Measurements from ENCODE around the gene PRADC1. TPM values are rescaled to one million over a fixed set of nuclear protein-coding genes. Genes with fewer than 3 reads are reported as not detected.
"Not testable (repeated sequence)": the region's sequence is repeated elsewhere in the genome, so short reads cannot be mapped to it uniquely, and the experiment has no call there.

PRADC1 gene
- 32.3 and 35.3 TPM in 2 replicates for total RNA-seq (2014; rRNA removed; shearing (Covaris generic))

- peak; percentile 99 for DNase-seq (ENCODE audit: low read depth)
Observed at GRCh38 chr2:73233154-73233931, at the start of gene PRADC1. Gene PRADC1, minus strand, starts transcription at chr2:73233239. Its CDS starts 79 bp downstream, at chr2:73233160.

DNA sequence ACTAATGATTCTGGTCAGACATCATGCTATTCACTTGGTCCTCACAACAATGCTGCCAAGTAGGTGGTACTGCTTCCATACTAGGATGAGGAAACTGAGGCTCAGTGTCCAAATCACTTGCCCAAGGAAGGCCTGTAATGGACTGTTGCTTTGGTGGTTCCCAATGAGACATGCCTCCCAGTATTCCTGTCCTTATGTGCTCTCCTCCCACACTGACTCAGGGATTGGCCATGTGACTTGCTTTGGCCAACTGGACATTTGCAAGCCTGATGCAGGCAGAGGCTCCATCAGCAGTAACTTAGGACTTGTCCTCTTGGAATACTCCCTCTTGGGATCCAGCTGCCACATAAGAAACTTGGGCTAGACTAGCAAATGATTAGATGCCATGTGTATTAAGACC lies 48.2 kb upstream of the PRADC1 start:
- peak; percentile 12 for DNase-seq (ENCODE audit: low read depth)

GRCh38 chr2:73279852-73280251 lies 46.8 kb upstream of the PRADC1 start:
- DNase-seq (ENCODE audit: low read depth) = no peak

GRCh38 chr2:73272270-73272669 lies 39.2 kb upstream of the PRADC1 start:
- no peak for DNase-seq (ENCODE audit: low read depth)

DNA sequence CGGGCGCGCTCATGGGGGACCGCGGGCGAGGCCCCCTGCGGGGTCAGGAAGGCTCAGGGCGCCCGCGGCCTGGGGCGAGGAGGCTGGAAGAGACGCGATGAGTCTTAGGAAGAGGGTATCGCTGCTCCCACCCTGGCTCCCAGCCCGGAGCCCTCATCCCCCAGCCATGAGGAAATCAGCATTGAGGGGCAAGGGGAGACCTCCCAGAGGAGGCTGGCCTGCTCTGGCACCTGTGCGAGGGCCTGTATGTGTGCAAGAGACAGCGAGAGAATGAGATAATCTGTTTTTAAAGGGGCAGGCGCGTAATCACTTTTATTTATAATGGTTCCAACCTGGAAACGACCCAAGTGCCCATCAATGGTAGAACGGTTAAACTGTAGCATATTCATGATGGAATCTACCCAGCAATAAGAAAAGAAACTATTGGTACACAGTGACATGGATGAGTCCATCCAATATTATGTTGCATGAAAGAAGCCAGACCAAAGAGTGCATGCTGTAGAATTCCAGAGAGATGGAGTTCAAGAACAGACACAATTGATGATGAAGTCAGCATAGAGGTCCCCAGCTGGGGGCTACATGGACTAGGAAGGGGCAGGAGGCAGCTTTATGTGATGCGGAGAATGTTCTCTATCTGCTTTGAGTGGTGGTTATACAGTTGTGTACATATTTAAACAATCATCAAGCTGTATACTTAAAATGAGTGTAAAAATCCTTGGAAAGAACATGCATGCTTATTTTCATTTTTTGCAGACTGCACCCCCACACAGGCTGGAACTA lies 36.8 kb upstream of the PRADC1 start:
- DNase-seq (ENCODE audit: low read depth) = no peak

DNA sequence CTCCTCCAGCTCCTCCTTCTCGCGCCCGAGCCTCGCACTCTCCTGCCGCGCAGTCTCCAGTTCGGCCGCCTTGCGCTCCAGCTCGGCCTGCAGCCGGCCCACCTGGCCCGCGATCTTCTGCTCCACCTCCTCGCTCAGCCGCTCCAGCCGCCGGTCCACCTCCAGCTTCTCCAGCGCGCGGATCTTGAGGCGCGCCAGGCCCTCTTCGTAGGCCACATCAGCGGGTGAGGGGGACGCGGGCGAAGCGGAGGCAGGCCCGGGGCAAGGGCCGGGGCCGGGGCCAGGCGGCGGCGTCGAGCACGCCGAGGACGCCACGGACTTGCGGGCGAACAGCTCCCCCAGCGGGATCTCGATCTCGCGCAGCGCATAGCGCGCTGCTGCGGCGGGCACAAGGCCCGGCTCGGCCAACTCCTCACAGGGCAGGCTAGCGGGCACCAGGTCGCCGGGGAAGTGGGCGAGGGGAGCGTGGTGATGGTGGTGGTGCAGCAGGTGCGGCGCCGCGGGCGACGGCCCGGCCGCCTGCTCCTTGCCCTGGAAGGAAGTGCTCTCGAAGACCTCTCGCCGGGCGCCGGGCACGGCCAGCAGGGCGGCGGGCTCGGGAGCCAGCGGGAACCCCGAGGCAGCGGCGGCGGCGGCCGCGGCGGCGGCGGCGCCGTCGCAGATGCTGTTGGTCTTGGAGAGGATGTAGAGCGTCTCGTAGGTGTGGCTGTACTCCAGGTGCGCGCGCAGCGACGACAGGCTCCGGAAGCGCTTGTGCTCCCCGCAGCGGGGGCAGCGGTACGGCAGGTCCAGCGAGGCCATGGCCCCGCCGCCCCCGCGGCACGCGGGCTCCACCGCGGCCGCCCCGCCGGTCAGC lies 36.0 kb upstream of the PRADC1 start:
- DNase-seq (ENCODE audit: low read depth) = no peak

GRCh38 chr2:73268366-73268829 lies 35.4 kb upstream of the PRADC1 start:
- no peak for DNase-seq (ENCODE audit: low read depth)

DNA sequence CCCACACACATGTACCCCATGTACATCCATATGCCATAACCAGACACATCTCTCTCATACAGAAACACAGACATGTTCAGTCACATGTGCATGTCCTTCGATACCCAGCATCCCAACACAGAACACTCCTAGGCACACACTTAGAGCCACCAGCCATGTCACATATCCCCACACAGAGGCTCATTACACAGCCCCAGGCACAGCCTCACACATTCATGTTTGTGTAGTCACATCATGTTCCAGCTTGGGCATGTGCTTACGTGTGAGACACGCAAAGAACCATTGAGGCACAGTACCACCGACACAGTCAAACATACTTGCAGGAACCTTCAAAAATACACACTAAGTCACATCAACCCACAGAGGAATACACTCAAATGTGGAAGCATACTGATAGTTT lies 34.0 kb upstream of the PRADC1 start:
- no peak for DNase-seq (ENCODE audit: low read depth)

DNA sequence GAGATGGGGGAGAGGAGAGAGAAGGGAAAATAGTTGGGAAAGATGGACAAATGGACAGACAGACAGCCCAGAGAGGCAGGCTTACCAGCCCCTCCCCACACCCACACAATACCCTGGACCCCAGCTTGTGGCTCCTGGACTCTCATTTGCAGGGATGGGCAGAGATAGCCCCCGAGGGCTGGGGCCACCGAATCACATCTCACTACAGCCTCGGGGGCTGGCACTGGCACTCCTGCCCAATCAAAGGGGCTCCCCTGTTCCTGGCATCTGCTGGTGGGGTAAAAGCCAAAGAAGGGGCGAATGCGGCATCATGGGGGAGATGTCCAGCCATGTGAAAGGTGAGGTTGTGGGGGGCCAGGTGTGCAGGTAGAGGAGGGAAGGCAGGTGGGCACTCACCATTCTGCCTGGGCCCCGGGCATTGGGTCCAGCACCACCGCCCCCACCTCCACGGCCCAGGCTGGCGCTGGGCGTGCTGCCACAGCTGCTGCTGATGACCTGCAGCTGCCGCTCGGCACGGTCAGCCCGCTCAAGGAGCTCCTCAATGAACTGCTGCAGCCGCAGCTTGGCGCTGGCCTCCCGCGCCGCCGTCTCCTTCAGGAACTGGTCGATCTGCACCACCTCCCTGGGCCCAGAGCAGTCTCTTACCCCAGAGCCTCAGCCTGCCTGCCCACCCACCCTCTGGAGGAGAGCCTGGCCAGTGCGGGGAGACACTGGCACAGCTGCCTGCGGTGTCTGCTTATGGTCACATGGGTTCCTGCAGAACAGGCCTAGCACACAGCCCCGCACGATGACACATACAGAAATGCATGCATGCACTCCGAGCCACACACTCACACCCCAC lies 33.2 kb upstream of the PRADC1 start:
- DNase-seq (ENCODE audit: low read depth) = no peak

GRCh38 chr2:73265298-73266060 lies 32.4 kb upstream of the PRADC1 start:
- DNase-seq (ENCODE audit: low read depth) = no peak

DNA sequence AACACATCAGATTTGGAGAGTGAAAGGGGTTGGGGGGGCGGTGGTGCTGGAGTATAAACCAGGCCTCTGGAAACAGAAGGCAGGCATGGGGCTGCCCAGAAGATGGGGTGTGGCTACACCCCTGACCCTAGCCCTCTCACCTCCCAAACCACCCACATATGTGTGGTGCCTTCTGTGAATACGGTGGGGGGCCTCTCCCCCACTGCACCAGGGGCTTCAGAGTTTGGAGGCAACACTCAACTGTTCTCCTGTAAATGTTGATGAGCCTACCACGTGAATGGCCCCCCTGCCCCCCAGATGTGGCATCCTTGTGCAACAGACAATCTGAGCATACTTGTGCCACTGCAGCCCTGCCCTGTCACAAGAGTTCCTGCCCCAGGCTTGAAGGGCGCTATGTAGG lies 31.7 kb upstream of the PRADC1 start:
- DNase-seq (ENCODE audit: low read depth) = no peak

DNA sequence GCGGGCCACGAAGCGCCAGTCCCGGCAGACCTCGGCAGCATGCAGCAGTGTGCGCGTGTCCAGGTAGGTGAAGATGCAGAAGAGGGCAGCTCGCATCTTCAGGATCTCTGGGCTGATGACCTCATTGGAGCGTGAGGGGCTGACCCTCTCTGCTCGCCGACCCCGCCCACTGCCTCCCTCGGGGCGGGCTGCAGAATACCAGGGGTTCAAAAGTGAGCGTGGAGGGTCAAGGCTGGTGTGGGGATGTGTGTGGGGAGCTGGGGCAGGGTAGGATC lies 31.2 kb upstream of the PRADC1 start:
- DNase-seq (ENCODE audit: low read depth) = no peak

GRCh38 chr2:73263540-73264331 lies 30.7 kb upstream of the PRADC1 start:
- DNase-seq (ENCODE audit: low read depth) = no peak

- DNase-seq (ENCODE audit: low read depth) = not testable (repeated sequence)
Observed at GRCh38 chr2:73262691-73263429, 29.8 kb upstream of the PRADC1 start.

DNA sequence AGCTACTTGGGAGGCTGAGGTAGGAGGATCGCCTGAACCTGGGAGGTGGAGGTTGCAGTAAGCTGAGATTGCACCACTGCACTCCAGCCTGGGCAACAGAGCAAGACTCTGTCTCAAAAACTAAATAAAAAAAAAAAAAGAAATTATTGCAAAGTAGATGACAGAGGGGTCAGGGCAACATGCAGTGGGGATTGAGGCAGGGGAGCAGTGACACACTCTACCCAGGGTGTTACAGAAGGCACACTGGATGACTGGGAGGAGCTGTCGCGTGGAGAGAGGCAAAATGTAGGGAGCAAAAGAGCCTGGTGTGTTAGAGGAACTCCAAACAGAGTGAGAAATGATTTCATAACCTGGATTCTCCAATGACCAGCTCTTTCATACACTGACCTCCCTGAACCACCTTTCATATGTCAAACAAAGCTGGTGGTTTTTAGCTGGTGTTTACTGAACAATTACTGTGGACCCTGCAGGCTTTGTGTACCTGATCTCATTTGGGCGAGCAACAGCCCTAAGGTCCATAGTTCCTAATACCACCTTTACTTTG lies 29.1 kb upstream of the PRADC1 start:
- no peak for DNase-seq (ENCODE audit: low read depth)

DNA sequence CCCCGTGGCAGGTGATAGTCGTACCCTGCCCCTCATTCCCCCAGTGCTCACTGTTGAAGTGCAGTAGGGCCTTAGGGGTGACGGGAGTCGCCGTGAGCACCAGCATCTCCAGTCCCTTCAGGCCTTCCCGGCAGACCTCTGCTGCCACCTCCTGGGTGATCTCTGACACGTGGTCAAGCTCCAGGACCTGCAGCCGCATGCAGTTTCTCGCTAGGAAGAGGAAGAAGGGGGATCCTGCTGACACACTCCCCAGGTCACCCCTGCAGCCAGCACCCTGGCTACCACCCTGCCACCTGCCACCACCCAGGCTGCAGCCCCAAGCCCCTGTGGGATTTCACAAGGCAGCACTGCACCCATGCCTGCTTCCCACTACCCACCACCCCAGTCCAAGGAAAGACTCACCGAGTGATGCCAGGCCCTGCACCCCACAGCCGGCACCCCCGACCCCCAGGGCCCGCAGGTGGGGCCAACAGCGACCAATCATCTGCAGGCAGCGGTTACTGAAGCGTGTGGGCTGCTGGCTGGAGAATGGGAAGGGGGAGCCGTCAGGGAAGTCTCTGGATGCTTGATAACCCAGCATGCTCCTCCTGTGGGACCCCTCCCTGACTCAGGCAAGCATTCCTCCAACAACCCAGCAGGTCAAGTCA lies 27.4 kb upstream of the PRADC1 start:
- DNase-seq (ENCODE audit: low read depth) = peak; percentile 52

DNA sequence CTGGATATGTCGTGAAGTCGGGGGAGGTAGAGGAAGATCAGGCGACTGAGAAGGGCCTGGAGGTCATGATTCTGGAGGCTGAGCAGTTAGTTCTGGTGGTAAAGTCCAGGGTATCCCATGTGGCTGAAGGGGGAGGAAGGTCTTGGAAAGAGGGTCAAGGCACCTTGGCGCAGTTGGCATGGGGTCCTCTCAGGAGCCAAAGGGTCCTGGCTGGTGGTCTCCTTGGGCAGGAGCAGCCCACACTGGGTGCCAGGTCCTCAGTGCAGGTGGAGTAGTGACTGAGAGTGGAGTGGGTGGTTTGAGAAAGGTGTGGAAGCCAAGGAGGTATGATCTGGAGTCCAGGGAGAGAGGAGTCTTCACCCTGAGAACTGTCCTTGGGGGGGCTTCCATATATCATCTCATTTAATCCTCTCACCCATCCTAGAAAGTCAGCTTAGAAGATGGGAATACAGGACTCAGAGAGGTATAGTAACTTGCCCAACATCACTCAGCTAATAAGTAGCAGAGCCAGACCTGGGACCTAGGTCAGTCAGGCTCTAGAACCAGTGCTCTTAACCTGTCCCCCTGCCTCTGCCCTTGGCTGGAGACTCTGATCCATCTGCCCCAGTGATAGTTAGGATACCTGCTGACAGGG lies 26.8 kb upstream of the PRADC1 start:
- no peak for DNase-seq (ENCODE audit: low read depth)

- DNase-seq (ENCODE audit: low read depth) = no peak
Observed at GRCh38 chr2:73259276-73259675, 26.2 kb upstream of the PRADC1 start.
